ENCODE measurements around the gene NDUFV2. TPM values are rescaled to one million over a fixed set of nuclear protein-coding genes. Genes with fewer than 3 reads are reported as not detected.
A peak's percentile ranks its signal among the peaks of the same experiment; 100 is the strongest.

NDUFV2 gene
- polyA plus RNA-seq, 3 donors: 55.4 to 184 (median 162) TPM

GRCh38 chr18:9082711-9083510 lies 19.6 kb upstream of the NDUFV2 start:
- peak overlapping the region in 1 of 2 donors; percentile 68 for H3K4me3 Mint-ChIP-seq
- intact Hi-C loops (cut with micrococcal nuclease): no loop called here
- no peaks in the 10 kb centered on the region for H3K9me3 Mint-ChIP-seq
- Histone ChIP-seq H4K20me1 (ENCODE audit: insufficient read depth, low read length) (no peaks in the 10 kb centered on the region), H3K27ac (ENCODE audit: low read depth in 1 of 2, low read length in 2 of 2) (no peak overlapping the region), H3K27me3 (ENCODE audit: control insufficient read depth in 2 of 2, insufficient read depth in 2 of 2, low read length in 2 of 2) (peaks cover 3% of the 10 kb centered on the region in 2 donors), H3K9me3 (replicated peaks in 1 of 2; ENCODE audit: control insufficient read depth in 1 of 2, insufficient read depth in 1 of 2, low read length in 2 of 2) (no peaks in the 10 kb centered on the region), H2AFZ (ENCODE audit: insufficient read depth, low read depth, low read length, poor library complexity, severe bottlenecking) (no peak overlapping the region), H3K4me1 (ENCODE audit: control insufficient read depth in 1 of 2, insufficient read depth in 2 of 2, low read length in 2 of 2) (peaks cover 33 to 34% of the 10 kb centered on the region in 2 donors), H3K36me3 (replicated peaks in 1 of 2; ENCODE audit: control insufficient read depth in 1 of 2, insufficient read depth in 2 of 2, low read length in 2 of 2) (no peaks in the 10 kb centered on the region), H3K4me3 (replicated peaks in 1 of 3; ENCODE audit: low read depth in 2 of 3, low read length in 3 of 3) (no peak overlapping the region), H3K9ac (ENCODE audit: insufficient read depth, low read length, poor library complexity, severe bottlenecking) (no peak overlapping the region), H3K79me2 (ENCODE audit: insufficient read depth, low read length) (no peaks in the 10 kb centered on the region), H3K4me2 (replicated peaks; ENCODE audit: extremely low read depth, low read length, poor library complexity, severe bottlenecking) (no peak overlapping the region)
- DNase-seq: peak in 1 of 3 donors; percentile 38
- peaks cover 34% of the 10 kb centered on the region for H3K4me1 Mint-ChIP-seq
- H3K36me3 Mint-ChIP-seq: peaks cover 0 to 3% of the 10 kb centered on the region in 2 donors
- H3K27ac Mint-ChIP-seq: peak overlapping the region in 3 of 7 donors; percentile 22 to 42 (median 38)
- WGBS (ENCODE audit: insufficient coverage): 8% methylated on average over 2 of the region's 5 CpGs
- peaks cover 9 to 11% (median 9%) of the 10 kb centered on the region in 3 donors for H3K27me3 Mint-ChIP-seq (ENCODE audit: low read depth in 3 of 3)
- no peak for TF ChIP-seq CTCF (IDR thresholded peaks at IDR 0.05)

- Histone ChIP-seq H2AFZ (ENCODE audit: insufficient read depth, low read depth, low read length, poor library complexity, severe bottlenecking) (no peak overlapping the region), H3K4me3 (replicated peaks in 1 of 3; ENCODE audit: low read depth in 2 of 3, low read length in 3 of 3) (no peak overlapping the region), H3K4me1 (ENCODE audit: control insufficient read depth in 1 of 2, insufficient read depth in 2 of 2, low read length in 2 of 2) (peaks cover 24% of the 10 kb centered on the region in 2 donors), H3K4me2 (replicated peaks; ENCODE audit: extremely low read depth, low read length, poor library complexity, severe bottlenecking) (no peak overlapping the region), H3K9me3 (replicated peaks in 1 of 2; ENCODE audit: control insufficient read depth in 1 of 2, insufficient read depth in 1 of 2, low read length in 2 of 2) (no peaks in the 10 kb centered on the region), H4K20me1 (ENCODE audit: insufficient read depth, low read length) (no peaks in the 10 kb centered on the region), H3K79me2 (ENCODE audit: insufficient read depth, low read length) (no peaks in the 10 kb centered on the region), H3K27ac (ENCODE audit: low read depth in 1 of 2, low read length in 2 of 2) (no peak overlapping the region), H3K36me3 (replicated peaks in 1 of 2; ENCODE audit: control insufficient read depth in 1 of 2, insufficient read depth in 2 of 2, low read length in 2 of 2) (no peaks in the 10 kb centered on the region), H3K9ac (ENCODE audit: insufficient read depth, low read length, poor library complexity, severe bottlenecking) (no peak overlapping the region), H3K27me3 (ENCODE audit: control insufficient read depth in 2 of 2, insufficient read depth in 2 of 2, low read length in 2 of 2) (peaks cover 3% of the 10 kb centered on the region in 2 donors)
- Mint-ChIP-seq H3K4me1 (peaks cover 22% of the 10 kb centered on the region), H3K27me3 (ENCODE audit: low read depth in 3 of 3) (peaks cover 6 to 13% (median 11%) of the 10 kb centered on the region in 3 donors), H3K9me3 (no peaks in the 10 kb centered on the region), H3K27ac (no peak overlapping the region), H3K4me3 (no peak overlapping the region), H3K36me3 (peaks cover 0 to 3% of the 10 kb centered on the region in 2 donors)
- no CpG with 5 or more reads among the region's 2 CpGs for WGBS (ENCODE audit: insufficient coverage)
- intact Hi-C loops (cut with micrococcal nuclease): no loop called here
- DNase-seq: no peak
- TF ChIP-seq CTCF (IDR thresholded peaks at IDR 0.05): no peak
These were observed 16.5 kb upstream of the NDUFV2 start for GRCh38 chr18:9086015-9086414.
